ENCODE data around the gene ACTR2.

Gene ACTR2

DNA sequence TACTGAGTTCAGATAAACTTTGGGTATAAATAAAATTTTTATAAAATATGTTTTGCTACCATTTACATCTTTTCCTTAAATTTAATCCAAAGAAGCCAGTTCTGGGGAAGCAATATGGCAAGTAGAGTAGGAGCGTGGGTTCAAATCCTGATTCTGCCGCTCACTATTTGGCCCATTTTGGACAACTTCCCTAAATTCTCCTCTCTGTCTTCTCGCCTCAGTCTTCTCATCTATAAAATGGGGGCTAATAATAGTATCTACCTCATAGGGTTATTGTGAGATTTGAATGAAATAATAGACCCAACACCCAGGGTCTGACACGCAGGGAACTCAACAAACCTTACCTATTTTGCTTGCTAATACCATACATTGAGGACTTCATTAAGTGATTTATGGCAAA, 59.7 kb downstream of the ACTR2 start:
- Histone ChIP-seq H3K4me1 (ENCODE audit: control insufficient read depth in 1 of 2, insufficient read depth in 2 of 2, low read length in 2 of 2) (peaks cover 0 to 2% of the 10 kb centered on the region in 2 experiments), H3K4me3 (ENCODE audit: low read depth, low read length) (no peak overlapping the region), H4K12ac (ENCODE audit: low read depth, low read length) (no peak overlapping the region), H2AK5ac (ENCODE audit: low read length) (no peak overlapping the region), H3K9me3 (ENCODE audit: insufficient read depth, low read depth, low read length) (no peaks in the 10 kb centered on the region), H2BK12ac (ENCODE audit: low read length) (no peak overlapping the region), H3K18ac (ENCODE audit: low read length) (no peak overlapping the region), H3K14ac (ENCODE audit: low read length) (no peak overlapping the region), H3K23ac (ENCODE audit: low read length) (no peak overlapping the region), H3K36me3 (ENCODE audit: control insufficient read depth in 1 of 2, insufficient read depth in 2 of 2, low read length in 2 of 2) (no peaks in the 10 kb centered on the region), H3K79me1 (ENCODE audit: low read length) (no peaks in the 10 kb centered on the region), H3K4ac (ENCODE audit: low read depth, low read length) (no peak overlapping the region), H2AFZ (ENCODE audit: insufficient read depth, low read length, poor library complexity) (no peak overlapping the region), H4K8ac (ENCODE audit: low read depth, low read length) (no peak overlapping the region), H3K9ac (ENCODE audit: low read length) (no peak overlapping the region), H4K91ac (ENCODE audit: low read depth, low read length) (no peak overlapping the region), H3K4me2 (ENCODE audit: low read length) (no peak overlapping the region), H2BK5ac (ENCODE audit: low read depth, low read length, poor library complexity) (no peak overlapping the region), H2BK120ac (ENCODE audit: insufficient read depth, low read length, poor library complexity) (no peak overlapping the region), H3K79me2 (ENCODE audit: control insufficient read depth, insufficient read depth, low read length, poor library complexity) (no peaks in the 10 kb centered on the region), H3K27ac (ENCODE audit: low read depth, low read length) (no peak overlapping the region), H3K27me3 (ENCODE audit: insufficient read depth, low read length) (no peaks in the 10 kb centered on the region)
- no peak for DNase-seq
- WGBS (ENCODE audit: extremely low coverage, insufficient coverage, insufficient read length) = no CpG with 5 or more reads among the region's 4 CpGs

DNA sequence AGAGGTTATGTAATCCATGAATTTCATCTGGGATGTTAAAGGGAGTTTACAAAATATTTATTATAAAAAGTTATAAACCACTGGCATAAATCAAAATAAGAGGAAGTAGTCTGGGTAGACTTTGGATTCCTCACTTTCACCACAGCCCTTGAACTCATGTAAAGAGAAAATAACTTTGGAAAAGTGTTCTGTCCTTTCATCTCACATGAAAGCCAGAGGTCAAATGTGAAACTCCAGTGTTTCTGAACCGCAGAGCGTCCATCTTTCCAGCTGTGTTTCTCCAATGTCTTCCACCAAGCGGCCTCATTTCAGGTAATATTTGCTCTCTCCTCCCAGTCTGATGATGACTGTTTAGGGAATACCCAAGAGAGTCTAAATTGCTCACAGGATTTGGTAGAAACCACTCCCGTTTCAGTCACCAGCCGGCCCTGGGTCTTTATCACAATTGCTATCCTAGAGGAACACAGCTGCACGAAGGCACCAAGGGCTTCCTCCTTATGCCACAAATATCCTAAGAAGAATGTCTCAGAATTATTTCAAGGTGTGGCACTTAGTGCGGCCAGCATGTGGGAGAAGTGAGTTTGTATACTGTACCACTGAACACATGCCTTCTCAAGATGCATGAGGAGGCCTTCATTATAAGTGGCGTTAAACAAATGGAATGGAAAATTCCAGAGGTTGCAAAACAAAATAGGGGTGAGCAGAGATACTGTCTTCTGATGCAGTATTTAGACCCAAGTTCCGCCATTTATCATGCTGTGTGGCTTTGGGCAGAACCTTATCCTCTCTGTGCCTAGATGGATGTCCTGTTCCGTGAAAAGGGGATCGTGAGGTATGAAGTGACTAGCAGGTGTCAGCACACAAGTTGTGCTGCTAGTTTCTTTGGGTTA, 63.8 kb downstream of the ACTR2 start:
- H4K12ac ChIP-seq (ENCODE audit: low read depth, low read length) = no peak overlapping the region
- no peak overlapping the region for H2AFZ ChIP-seq (ENCODE audit: insufficient read depth, low read length, poor library complexity)
- no peak overlapping the region for H4K91ac ChIP-seq (ENCODE audit: low read depth, low read length)
- H2BK120ac ChIP-seq (ENCODE audit: insufficient read depth, low read length, poor library complexity) = no peak overlapping the region
- H3K27ac ChIP-seq (ENCODE audit: low read depth, low read length) = no peak overlapping the region
- WGBS (ENCODE audit: extremely low coverage, insufficient coverage, insufficient read length) = no CpG with 5 or more reads among the region's 11 CpGs
- H2AK5ac ChIP-seq (ENCODE audit: low read length) = no peak overlapping the region
- H3K23ac ChIP-seq (ENCODE audit: low read length) = peak overlapping the region; percentile 89
- H3K4me1 ChIP-seq (ENCODE audit: control insufficient read depth in 1 of 2, insufficient read depth in 2 of 2, low read length in 2 of 2) = no peaks in the 10 kb centered on the region
- no peak overlapping the region for H3K4ac ChIP-seq (ENCODE audit: low read depth, low read length)
- H3K18ac ChIP-seq (ENCODE audit: low read length) = no peak overlapping the region
- H3K36me3 ChIP-seq (ENCODE audit: control insufficient read depth in 1 of 2, insufficient read depth in 2 of 2, low read length in 2 of 2) = no peaks in the 10 kb centered on the region
- no peak overlapping the region for H4K8ac ChIP-seq (ENCODE audit: low read depth, low read length)
- no peak for DNase-seq
- no peak overlapping the region for H2BK5ac ChIP-seq (ENCODE audit: low read depth, low read length, poor library complexity)
- no peak overlapping the region for H3K4me3 ChIP-seq (ENCODE audit: low read depth, low read length)
- no peak overlapping the region for H3K4me2 ChIP-seq (ENCODE audit: low read length)
- no peak overlapping the region for H2BK12ac ChIP-seq (ENCODE audit: low read length)
- no peaks in the 10 kb centered on the region for H3K9me3 ChIP-seq (ENCODE audit: insufficient read depth, low read depth, low read length)
- H3K79me2 ChIP-seq (ENCODE audit: control insufficient read depth, insufficient read depth, low read length, poor library complexity) = no peaks in the 10 kb centered on the region
- H3K14ac ChIP-seq (ENCODE audit: low read length) = no peak overlapping the region
- H3K79me1 ChIP-seq (ENCODE audit: low read length) = no peaks in the 10 kb centered on the region
- H3K9ac ChIP-seq (ENCODE audit: low read length) = no peak overlapping the region
- H3K27me3 ChIP-seq (ENCODE audit: insufficient read depth, low read length) = no peaks in the 10 kb centered on the region

DNA sequence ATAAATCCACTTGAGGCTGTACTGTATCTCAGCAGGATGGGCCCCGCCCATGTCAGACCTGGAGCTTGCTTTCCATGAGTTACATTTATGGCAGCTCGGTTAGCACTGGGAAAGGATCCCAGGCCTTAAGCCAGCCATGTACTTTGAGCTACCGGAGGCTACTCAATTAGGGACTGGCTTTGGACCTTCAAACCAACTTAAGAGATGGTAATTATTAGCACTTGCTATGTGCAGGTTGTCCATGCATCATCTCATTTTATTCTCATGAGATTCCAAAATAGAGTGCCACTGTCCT, 64.4 kb downstream of the ACTR2 start:
- H3K4me2 ChIP-seq (ENCODE audit: low read length) = no peak overlapping the region
- no peaks in the 10 kb centered on the region for H3K9me3 ChIP-seq (ENCODE audit: insufficient read depth, low read depth, low read length)
- no peak overlapping the region for H2BK120ac ChIP-seq (ENCODE audit: insufficient read depth, low read length, poor library complexity)
- H3K9ac ChIP-seq (ENCODE audit: low read length) = no peak overlapping the region
- H3K36me3 ChIP-seq (ENCODE audit: control insufficient read depth in 1 of 2, insufficient read depth in 2 of 2, low read length in 2 of 2) = no peaks in the 10 kb centered on the region
- H3K27me3 ChIP-seq (ENCODE audit: insufficient read depth, low read length) = no peaks in the 10 kb centered on the region
- H3K79me2 ChIP-seq (ENCODE audit: control insufficient read depth, insufficient read depth, low read length, poor library complexity) = no peaks in the 10 kb centered on the region
- H2BK5ac ChIP-seq (ENCODE audit: low read depth, low read length, poor library complexity) = no peak overlapping the region
- no peak overlapping the region for H3K18ac ChIP-seq (ENCODE audit: low read length)
- H2AFZ ChIP-seq (ENCODE audit: insufficient read depth, low read length, poor library complexity) = no peak overlapping the region
- H3K4ac ChIP-seq (ENCODE audit: low read depth, low read length) = no peak overlapping the region
- H3K27ac ChIP-seq (ENCODE audit: low read depth, low read length) = no peak overlapping the region
- no peak for DNase-seq
- no peaks in the 10 kb centered on the region for H3K4me1 ChIP-seq (ENCODE audit: control insufficient read depth in 1 of 2, insufficient read depth in 2 of 2, low read length in 2 of 2)
- WGBS (ENCODE audit: extremely low coverage, insufficient coverage, insufficient read length) = no CpG with 5 or more reads among the region's 3 CpGs
- no peak overlapping the region for H3K4me3 ChIP-seq (ENCODE audit: low read depth, low read length)
- no peak overlapping the region for H3K23ac ChIP-seq (ENCODE audit: low read length)
- no peaks in the 10 kb centered on the region for H3K79me1 ChIP-seq (ENCODE audit: low read length)
- no peak overlapping the region for H4K8ac ChIP-seq (ENCODE audit: low read depth, low read length)
- no peak overlapping the region for H2AK5ac ChIP-seq (ENCODE audit: low read length)
- no peak overlapping the region for H4K91ac ChIP-seq (ENCODE audit: low read depth, low read length)
- H4K12ac ChIP-seq (ENCODE audit: low read depth, low read length) = no peak overlapping the region
- H2BK12ac ChIP-seq (ENCODE audit: low read length) = no peak overlapping the region
- no peak overlapping the region for H3K14ac ChIP-seq (ENCODE audit: low read length)

DNA sequence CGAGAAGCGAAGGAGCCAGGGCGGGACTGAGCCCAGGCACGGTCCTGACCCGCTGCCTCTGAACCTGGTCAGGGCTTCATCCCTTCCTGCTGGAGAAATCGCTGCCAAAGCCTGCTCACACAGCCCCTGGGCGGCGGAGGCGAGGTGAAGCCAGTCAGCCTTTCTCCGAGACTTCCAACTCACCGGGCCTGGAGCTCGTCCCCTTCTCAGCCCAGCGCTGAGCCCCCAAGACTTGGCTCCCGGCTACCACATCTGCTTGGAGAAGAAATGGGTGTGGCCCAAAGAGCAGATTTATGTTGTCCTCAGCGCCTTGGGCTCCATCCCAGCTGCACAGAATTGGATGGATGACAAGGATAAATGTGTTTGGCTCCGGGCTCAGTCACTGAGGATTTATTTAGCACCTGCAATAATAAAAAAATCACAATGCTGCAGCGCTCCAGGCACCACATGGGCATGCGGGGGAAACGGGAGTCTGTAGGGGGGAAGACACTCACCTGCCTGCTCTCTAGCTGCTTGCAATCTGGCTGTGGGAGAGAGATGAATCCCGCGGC, 64.9 kb downstream of the ACTR2 start:
- H4K8ac ChIP-seq (ENCODE audit: low read depth, low read length) = no peak overlapping the region
- H4K91ac ChIP-seq (ENCODE audit: low read depth, low read length) = no peak overlapping the region
- H2BK120ac ChIP-seq (ENCODE audit: insufficient read depth, low read length, poor library complexity) = no peak overlapping the region
- no peaks in the 10 kb centered on the region for H3K9me3 ChIP-seq (ENCODE audit: insufficient read depth, low read depth, low read length)
- no peaks in the 10 kb centered on the region for H3K27me3 ChIP-seq (ENCODE audit: insufficient read depth, low read length)
- H2AK5ac ChIP-seq (ENCODE audit: low read length) = no peak overlapping the region
- no CpG with 5 or more reads among the region's 21 CpGs for WGBS (ENCODE audit: extremely low coverage, insufficient coverage, insufficient read length)
- H3K36me3 ChIP-seq (ENCODE audit: control insufficient read depth in 1 of 2, insufficient read depth in 2 of 2, low read length in 2 of 2) = no peaks in the 10 kb centered on the region
- H3K4ac ChIP-seq (ENCODE audit: low read depth, low read length) = no peak overlapping the region
- H3K23ac ChIP-seq (ENCODE audit: low read length) = no peak overlapping the region
- H2AFZ ChIP-seq (ENCODE audit: insufficient read depth, low read length, poor library complexity) = no peak overlapping the region
- H4K12ac ChIP-seq (ENCODE audit: low read depth, low read length) = no peak overlapping the region
- no peak overlapping the region for H3K4me3 ChIP-seq (ENCODE audit: low read depth, low read length)
- H3K14ac ChIP-seq (ENCODE audit: low read length) = no peak overlapping the region
- no peak overlapping the region for H3K4me2 ChIP-seq (ENCODE audit: low read length)
- H3K9ac ChIP-seq (ENCODE audit: low read length) = no peak overlapping the region
- no peak overlapping the region for H2BK5ac ChIP-seq (ENCODE audit: low read depth, low read length, poor library complexity)
- no peak overlapping the region for H3K27ac ChIP-seq (ENCODE audit: low read depth, low read length)
- H3K4me1 ChIP-seq (ENCODE audit: control insufficient read depth in 1 of 2, insufficient read depth in 2 of 2, low read length in 2 of 2) = no peaks in the 10 kb centered on the region
- no peak overlapping the region for H3K18ac ChIP-seq (ENCODE audit: low read length)
- no peak overlapping the region for H2BK12ac ChIP-seq (ENCODE audit: low read length)
- H3K79me2 ChIP-seq (ENCODE audit: control insufficient read depth, insufficient read depth, low read length, poor library complexity) = no peaks in the 10 kb centered on the region
- no peaks in the 10 kb centered on the region for H3K79me1 ChIP-seq (ENCODE audit: low read length)
- DNase-seq = no peak
